Retina (tissue), 1 donor: ENCODE results near the gene CCDC182.
A peak's percentile ranks its signal among the peaks of the same experiment; 100 is the strongest.

Experiments
- DNase-seq: peaks from one replicate; pipeline ENCODE4 v3.0.0-alpha.2; 2016

CCDC182 gene

DNA sequence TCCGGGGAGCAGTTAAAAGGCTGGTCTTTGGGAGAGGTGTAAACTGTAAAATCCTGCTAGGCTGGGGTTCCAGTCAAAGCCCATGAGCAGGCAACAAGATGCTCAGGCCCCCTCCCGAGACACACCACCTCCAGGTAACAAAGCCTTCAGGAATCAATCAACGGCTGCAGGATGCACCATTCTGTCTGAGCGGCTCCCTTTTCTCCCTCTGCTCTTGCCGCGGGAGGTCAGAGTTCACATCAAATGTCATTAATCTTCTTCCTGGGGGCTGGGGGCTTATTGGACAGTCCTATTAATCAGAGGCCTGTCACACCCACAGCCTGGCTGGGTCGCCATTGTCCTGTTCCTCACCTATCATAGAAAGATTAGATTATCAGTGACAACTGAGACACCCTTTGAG, 11.9 kb upstream of the CCDC182 start:
- peak; percentile 32 for DNase-seq

DNA sequence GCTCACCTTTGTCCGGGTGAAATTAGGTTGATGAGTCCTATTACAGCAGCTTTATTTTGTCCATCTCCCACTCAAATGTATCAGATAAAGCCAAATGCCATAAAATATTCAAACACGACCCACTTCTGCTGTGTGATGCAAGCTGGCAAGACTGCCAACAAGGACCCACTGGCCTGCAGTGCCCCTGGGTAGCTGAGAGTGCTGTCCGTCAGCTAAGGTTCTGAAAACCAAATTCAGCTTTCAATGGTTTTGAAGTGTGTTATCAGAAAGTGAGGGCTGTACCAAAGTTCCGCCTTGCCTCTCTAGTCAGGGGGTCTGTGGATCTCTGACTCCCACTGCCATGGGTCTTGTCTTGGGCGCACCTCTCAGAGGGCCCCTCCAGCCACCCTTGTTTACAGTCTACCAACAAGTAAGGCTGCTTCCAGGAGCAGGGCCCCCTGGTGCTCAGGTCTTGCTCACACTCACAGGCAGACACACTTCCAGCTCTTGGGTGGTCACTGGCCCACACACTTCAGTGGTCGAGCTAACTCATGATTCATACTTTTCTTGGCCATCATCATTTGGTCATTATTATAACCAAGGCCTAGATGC, 10.5 kb upstream of the CCDC182 start:
- peak; percentile 28 for DNase-seq

DNA sequence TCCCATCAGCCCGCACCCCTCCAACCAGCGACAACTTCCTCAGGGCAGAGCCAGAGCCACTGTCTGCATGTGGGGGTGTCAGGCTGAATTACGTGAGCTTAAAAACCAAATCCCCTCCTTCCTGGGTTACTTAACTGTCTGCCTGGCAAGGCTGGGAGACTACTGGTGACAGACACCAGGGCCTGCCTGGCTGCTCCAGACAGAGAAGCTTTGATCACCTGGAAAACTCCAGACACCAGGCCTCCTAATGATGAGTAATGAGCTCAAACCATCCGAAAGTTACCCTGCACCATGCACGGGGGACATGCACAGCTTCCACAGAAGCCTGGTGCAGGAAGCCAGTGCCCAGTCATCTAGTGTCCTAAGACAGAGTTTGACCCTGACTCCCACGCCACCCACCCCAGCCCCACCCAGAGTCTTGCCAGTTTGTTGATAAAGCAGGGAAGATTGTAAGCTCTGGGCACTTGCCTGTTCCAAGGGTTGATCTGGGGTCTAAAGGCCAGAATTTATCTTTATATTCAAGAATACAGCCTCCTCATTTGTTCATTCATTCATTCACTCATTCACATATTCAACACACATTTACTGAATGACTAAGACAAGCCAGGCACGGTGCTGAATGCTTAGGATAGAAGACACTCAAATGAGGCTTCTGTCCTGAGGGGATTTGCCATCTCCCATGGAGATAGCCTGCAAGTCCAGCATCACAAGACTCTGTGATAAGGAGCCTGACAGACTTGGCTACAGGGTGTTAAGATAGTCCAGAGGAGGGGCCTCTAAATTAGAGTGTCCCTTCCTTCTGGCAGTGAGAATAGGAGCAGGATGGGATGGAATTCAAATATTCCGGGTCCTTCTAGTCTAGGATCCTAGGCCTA, 7.2 kb upstream of the CCDC182 start:
- DNase-seq = no peak

DNA sequence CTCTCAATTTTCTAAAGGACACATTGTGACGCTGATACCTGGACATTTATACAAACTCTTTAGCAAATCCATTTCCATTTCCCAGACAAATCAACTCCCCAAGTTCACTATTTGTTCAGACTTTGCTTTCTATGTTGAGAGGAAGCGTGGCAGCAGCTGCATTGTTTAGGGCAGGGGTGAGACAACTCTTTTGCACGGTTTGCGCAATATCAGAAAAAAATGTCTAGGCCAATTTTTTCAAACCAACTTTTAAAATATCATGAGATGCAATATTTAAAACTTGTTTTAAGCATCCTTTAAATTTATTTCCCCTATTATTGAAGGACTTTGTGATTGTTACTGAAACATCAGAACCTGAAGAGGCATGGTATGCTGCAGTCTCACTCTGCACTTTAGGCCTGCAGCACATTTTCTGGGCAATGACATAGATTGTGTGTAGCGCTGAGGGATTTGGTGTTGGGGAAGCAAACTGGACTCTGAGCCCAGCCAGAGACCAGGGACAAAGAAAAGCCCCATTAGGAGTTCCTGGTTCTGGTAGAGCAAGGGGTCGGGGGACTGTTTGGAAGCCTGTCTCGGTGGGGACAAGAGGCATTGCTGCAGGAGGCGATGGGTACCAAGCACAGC, 6.4 kb upstream of the CCDC182 start:
- no peak for DNase-seq

DNA sequence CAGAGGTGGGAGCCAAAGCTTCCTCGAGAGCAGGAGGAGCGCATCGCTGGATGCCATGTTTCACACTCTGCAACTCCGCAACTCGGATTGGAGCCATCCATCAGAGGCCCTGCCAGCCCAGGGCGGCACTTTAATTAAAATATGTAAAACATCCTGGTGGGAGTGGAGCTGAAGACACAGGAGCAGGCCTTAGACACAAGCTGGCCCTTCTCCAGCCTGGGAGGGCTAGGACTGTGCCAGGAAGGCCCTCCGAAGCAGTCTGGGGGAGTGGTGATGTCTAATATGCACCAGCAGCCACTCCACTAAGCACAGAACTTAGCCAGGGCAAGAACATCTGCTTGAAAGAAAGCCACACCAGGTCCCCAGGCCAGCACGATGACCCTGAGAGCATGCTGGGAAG, 5.8 kb upstream of the CCDC182 start:
- DNase-seq = no peak

DNA sequence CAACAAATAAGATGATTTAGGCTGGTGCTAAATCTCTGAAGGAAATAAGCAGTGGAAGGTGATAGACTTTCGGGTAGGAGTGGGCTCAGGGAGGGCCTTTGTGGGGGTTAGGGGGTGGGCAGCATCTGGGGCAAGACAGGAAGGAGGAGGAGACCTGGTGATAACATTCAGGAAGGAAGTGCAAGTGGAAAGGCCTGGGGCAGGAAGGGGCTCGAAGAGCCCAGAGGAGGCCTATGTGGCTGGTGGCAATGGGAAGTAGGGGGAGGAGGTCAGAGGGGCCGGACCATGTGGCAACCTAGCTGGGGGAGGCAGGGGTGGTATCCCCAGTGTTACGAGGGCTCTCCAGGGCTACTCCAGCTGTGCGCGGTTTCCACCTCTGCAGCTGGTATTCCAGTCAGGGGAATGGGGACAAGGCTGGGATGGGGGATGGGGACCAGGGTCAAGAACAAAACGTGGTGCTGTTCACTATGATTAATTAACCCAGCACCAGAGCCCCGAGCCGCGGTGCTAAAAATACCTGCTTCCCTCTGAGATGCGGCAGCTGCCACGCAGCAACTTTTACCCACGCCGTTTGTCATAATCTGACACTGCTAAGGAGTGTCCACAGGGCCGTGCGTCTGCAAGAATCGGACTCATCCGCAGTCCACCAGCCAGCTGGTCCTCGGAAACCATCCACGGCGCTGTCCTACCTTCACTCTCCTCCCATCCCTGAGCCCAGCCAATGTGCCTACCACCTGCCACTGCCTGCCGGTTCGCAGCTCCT, 5.2 kb upstream of the CCDC182 start:
- DNase-seq = no peak

DNA sequence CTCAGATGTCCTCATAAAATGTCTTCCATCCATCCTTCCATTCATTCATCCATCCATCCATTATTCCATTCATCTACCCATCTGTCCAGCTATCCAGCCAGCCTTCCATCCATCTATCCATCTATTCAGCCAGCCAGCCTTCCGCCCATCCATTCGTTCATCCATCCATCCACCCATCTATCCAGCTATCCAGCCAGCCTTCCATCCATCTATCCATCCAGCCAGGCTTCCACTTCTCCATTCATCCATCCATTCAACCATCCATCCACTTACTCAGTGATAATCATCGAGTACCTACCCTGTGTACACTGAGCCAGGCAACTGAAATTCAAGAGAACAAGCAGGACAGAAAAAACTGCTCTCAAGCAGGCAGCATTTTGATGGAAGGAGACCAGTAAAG, 4.6 kb upstream of the CCDC182 start:
- no peak for DNase-seq

DNA sequence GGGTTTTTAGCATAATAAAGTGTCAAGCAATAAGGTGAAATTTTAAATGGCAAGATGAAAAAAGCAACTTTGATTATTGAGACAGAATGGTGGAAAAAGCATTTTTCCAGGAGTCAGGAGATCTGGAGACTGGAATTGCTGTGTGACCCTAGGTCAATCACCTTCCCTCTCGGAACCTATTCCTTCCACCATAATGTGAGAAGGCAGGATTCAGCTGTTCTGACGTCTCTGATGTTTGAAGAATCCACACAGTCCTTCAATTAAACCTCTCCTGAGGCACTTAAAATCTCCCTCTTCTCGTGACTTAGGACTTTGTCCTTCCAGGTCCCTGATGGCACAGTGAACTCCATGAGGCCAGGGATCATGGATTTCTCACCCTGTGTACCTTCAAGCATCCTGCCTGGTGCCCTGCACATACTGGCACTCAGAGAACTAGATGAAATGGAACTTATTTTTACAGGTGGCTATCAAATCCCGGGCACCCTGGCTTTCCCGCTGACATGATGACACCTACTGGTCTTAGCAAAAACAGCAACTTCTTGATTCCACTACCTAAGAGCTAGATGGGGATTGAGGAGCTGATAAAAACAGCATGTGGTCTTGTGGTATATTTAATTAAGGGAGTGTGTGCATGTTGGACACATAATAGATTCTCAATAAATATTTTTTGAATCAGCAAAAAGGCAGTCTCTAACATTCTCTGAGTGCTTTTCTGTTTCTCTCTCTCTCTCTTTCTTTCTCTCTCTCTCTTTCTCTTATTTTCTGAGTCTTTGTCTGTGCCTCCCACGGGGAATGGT, 2.3 kb upstream of the CCDC182 start:
- DNase-seq = peak; percentile 74

DNA sequence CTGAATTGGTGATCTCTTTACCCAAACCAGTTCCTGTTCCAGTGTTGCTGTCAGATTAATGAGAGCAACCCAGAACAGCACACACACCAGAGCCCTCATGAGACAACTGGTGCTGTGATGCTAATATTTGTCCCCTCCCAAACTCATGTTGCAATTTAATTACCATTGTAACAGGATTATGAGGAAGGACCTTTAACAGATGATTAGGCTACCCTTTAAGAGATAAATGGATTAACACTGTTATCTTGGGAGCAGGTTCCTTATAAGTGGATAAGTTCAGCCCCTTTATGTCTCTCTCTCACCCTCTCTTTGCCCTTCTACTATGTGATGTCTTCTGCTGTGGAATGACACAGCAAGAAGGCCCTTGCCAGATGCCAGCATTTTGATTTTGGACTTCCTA, 1.1 kb upstream of the CCDC182 start:
- DNase-seq = no peak

DNA sequence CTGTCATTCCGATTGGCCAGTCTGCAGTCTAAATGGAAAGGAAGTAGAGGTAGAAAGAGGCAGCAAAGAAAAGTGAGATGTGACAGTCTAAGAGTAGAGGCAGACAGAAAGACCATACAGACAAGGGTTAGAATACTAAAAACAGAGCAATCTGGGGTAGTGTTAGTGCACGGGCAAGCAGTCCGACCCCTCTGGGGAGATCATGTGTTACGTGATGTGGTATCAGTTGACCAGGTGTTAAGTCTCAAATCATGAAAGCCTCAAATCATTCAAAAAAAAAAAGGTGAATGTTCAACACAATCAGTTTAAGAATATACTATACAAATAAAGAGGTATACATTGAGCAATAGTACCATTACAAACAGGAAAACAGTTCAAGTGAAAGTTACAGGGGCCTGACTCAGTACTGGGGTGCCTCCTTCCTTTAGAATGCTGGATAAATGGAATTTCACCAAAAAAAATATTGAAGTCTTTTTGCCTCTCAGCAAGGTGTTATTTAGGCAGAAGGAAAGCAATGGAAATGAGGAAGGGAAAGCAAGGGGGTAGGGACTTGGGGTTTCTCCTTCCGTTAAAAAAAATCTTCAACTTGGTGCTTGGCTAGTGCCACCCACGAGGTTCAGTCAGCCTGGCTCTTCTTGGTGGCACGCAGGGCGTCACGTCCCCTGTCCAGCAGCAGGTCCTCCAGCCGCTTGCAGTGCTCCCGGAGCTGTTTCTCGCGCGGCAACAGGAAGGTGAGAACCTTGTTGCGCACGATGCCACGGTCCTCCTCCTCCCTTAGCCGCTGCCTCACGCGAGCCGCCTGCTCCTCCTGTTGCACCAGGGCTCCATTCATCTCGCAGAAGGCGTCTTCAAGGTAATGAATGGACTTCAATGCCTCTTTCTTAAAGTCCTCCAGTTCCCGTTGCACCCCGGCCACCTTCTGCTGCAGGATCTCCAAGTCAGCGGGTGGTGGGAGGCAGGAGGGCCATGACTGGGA, 616 bp downstream of the CCDC182 start:
- DNase-seq = no peak

DNA sequence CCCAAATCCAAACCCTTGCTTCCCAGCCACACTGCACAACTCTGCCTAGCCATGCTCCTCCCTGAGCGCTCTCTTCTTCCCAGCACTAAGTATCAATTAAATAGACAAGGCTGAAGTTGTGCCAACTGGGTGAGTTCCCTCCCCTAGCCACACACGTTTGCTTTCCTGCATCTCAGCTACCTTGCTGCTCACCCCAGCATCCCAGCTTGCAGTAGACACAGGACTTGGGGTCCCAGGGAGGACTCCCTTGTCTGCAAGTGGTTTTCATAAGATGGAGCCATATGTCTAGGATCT, 4.9 kb downstream of the CCDC182 start:
- no peak for DNase-seq

DNA sequence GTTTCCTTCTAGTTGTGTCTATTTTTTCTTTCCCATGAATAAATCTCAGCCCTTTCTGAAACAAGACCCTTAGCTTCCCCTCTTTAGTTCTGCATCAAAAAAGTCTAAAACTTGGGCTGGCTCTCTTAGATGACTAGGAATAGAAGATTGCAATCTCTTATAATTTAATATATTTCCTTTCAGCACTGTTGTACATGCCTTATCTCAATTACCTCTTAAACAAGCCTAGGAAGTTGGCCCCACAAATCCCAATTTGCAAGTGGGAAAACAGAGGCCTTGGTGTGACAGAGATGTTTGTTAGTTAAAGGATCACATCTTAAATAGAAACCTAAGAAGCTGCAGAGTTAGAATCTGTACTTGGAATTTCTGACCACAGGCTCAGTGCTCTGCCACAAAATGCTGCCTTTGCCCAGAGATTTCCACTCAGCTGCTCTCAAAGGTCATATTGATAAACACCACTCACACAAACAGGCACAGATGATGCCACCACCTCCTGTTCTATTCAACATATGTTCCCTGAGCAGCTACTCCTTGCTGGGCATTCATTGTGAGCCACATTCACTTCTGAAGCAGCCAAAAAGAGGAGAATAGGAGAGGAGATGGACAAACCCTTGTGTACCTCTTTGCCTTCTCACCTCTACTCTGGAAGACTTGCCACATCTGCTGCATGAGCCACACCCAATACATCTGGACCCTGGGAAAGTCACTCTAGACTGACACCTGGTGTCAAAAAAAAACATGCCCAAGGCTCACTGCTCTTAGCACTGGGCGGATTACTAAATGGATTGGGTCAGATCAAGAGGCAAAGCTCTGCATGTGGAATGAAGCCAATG, 5.5 kb downstream of the CCDC182 start:
- peak; percentile 55 for DNase-seq

DNA sequence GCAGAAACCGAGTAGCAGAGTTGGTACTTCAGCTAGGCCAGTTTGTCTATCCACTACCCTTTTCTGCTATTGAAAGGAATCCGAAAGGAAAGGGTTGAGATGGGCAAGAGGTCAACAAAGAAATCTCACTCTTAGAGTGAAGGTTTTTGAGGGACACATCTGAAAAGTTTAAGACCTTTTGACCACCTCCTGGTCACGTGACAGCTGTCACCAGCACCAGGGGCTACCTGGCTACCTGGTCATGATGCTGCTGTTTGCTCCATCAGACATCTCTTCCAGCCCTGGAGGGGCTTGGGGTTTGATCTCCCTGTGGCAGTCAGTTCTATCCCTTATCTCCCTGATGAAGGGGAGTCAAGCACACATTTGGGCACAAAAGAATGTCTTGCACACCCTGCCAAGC, 7.6 kb downstream of the CCDC182 start:
- no peak for DNase-seq

DNA sequence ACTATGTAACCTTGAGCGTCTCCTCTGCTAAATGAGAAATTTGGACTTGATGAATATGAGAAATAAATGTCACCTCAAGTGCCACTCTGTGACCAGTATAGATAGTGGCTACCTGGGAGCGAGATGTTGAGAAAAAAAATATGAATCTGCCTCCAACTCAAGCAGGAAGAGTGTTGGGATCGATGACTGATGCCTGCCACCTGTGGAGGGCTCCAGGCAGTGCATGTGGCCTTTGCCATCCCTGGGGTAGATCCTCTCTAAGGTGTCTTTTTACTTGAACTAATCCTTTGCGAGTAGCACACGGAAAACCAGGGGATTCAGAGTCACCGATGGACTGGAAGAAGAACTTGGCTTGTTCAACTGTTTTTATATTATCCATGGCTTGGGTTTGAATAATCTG, 9.4 kb downstream of the CCDC182 start:
- no peak for DNase-seq

DNA sequence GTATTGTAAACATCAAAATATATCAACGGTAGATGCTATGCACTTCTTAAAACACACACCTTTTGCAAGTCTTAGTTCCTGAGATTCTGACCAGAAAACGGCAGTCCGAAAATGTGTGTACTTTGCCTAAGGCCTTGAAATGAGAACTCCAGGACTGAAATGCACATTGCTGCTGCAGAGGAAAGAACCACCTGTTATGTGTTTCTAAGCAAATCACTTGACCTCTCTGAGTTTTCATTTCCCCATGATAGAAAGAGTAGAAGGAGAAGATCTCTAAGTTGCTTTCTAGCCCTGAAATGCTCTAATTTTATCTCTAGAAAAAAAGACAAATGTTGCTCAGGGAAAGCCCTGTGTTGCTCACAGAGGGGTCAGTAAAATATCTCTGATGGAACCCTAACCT, 9.9 kb downstream of the CCDC182 start:
- DNase-seq = no peak

DNA sequence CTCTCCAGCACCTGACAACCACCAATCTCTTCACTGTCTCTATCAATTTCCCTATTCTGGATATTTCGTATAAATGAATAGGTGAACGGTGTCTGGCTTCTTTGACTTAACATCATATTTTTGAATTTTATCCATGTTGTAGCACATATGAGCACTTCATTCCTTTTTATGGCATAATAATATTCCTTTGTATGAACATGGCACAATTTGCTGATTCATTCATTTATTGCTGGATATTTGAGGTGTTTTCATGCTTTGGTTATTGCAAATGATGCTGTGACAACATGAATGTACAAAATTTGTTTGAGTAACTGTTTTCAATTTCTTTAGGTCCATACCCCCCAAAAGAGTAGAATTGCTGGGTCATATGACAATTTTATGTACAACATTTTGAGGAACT, 12.0 kb downstream of the CCDC182 start:
- DNase-seq = no peak

DNA sequence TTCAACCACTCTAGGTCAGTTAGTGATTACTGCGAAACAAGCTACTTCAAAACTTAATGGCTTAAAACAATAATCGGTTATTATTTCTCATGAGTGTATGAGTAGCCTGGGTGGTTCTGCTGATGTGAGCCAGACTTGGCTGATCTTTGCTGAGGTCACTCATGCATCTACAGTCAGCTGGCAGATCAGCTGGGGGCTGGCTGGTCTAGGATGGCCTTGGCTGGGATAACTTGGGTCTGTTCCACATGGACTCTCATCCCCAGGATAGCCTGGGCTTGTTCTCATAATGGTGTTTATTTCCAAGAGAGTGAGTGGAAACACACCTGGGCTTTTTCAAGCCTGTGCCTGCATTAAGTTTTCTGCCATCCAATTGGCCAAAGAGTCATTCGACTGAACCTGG, 13.0 kb downstream of the CCDC182 start:
- DNase-seq = no peak

DNA sequence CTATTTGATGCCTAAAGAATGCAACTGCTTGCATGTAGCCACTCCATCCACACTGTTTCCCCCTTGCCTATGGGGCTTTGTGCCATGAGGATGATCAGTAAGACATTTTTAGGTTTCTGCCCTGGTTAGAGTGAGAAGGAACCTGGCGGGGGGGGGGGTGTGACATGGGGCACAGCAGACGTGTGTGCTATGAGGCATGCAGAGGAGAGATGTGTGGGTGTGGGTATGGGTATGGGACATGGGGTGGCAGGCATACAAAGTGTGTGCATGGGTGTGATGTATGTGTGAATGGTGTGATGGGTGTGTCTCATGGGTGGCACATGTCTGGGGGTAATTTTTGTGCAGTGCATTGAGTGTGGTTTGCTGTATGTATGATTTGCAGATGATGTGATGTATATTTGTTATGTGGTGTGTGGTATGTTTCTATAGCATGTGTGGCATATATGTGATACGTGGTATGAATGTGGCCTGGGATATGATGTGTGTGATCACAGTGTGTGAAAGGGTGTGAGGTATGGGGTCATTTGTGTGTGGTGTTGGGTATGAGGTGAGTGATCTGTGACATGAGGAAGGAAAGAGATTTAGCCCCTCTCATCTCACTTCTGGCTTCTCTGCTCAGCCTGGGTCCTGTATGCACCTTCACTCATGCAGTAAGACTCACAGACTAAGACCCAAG, 14.9 kb downstream of the CCDC182 start:
- DNase-seq = no peak

DNA sequence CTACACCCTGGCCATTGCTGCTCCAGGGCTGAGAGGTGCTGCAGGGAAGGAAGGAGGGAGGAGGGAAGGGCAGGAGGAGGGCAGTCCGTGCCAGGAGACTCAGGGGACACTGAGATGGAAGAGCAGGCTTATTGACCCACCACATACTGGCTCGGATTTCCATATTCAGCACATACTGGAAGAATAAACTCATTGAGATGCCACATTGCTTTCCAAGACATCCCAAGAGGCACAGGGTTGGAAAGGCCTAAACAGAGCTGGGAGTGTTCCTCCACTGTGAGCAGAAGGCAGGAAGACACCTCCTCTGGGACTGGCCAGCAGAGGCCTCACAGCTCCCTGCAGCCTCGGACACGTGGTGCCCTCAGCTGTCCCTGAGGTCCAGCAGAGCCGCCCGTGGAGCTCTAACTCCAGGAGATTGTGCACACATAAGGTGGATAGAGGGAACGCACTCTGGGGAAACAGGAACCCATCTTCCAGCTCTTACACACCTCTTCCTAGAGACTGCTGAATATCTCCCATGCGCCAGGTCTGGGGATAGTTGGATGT, 17.4 kb downstream of the CCDC182 start:
- peak; percentile 39 for DNase-seq

DNA sequence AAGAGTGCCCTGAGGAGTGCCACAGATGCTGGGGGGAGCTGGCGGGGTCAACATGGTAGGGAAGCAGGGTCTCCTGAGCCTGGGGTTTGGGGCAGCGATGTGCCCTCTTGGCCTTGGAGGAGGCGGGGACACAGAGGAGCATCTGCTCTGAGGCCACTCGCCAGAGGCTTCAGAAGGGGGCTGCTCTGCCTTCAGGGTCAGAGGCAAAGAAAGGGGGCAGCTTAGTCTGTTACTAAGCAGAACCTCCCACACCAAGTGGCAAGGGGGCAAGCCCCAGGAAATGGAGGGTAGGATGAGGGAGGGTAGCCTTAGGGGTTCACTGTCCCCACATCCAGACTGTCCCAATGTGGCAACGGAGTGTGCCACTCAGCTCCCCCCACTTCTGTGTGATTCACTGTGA, 18.3 kb downstream of the CCDC182 start:
- no peak for DNase-seq
